ENCODE measurements around the gene HPD.
A peak's percentile ranks its signal among the peaks of the same experiment; 100 is the strongest.

Gene HPD

DNA sequence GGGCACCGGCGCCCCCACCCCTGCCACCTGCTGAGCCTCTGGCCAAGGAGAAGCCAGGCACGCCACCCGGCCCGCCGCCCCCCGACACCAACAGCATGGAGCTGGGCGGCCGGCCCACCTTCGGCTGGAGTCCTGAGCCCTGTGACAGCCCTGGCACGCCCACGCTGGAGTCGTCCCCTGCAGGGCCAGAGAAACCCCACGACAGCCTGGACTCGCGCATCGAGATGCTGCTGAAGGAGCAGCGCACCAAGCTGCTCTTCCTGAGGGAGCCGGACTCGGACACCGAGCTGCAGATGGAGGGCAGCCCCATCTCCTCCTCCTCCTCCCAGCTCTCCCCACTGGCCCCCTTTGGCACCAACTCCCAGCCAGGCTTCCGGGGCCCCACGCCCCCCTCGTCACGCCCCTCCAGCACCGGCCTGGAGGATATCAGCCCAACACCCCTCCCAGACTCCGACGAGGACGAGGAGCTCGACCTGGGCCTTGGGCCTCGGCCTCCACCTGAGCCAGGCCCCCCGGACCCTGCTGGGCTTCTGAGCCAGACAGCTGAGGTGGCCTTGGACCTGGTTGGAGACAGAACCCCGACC, 48.3 kb downstream of the HPD start:
- DNase-seq: no peak

- DNase-seq: no peak
These were observed 48.9 kb downstream of the HPD start for GRCh38 chr12:121809712-121810116.

DNA sequence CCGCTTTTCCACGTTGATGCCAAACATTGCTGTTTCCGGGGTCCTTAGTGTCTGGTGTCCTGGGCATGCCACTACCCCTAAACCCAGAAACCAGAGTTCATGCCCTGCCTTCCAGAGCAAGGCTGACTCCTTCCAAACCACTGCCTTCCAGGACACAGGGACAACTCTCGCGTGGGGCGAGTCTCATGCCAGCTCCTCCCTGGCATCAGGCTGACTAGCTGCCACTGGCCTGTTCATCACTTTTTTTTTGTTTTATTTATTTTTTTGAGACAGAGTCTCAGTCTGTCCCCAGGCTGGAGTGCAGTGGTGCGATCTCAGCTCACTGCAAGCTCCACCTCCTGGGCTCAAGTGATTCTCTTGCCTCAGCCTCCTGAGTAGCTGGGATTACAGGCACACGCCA, 50.0 kb downstream of the HPD start:
- DNase-seq: no peak

- DNase-seq: no peak
These were observed 50.9 kb downstream of the HPD start for GRCh38 chr12:121807642-121808347.

DNA sequence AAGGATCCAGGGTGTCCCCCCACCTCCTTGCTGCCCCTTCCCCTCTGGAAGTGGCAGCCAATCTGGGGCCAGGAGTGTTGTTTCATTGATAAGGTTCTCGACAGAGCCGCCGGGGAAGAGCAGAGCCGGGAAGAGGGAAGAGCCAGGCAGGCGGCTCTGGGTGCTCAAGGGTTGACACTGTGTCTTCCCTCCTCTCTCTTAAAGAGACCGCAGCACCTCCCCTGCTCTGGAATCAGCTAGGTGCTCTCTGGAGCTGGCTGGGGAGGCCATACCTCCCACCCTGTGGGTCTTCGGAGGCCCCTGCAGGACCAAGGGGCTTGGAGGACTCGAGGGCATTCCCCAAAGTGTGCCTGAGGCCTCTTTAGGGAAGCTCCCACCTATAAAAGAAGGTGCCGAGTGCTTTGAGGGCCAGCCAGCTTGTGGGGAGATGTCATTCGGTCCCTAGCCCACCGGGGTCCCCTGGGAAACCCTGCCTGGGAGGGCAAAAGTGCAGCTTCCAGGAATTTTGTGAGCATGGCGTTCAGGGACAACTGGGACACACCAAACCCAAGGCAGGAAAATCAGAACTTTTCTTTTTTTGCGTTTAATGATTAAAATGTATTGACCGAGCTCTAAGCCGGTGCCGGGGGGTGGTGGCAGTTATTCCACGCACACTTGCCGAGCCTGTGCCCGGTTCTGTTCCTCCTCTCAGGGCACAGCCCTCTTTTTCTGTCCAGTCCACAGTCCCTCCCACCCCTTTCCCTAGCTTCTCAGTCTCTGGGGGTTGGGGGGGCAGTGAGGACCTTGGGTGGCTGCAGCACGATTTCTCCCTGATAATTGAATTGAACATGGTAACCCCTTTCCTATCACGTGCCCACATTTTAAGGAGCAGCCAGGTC, 51.9 kb downstream of the HPD start:
- no peak for DNase-seq

- DNase-seq: no peak
These were observed 52.6 kb downstream of the HPD start for GRCh38 chr12:121806009-121806545.

GRCh38 chr12:121805171-121806008, 53.3 kb downstream of the HPD start:
- no peak for DNase-seq

DNA sequence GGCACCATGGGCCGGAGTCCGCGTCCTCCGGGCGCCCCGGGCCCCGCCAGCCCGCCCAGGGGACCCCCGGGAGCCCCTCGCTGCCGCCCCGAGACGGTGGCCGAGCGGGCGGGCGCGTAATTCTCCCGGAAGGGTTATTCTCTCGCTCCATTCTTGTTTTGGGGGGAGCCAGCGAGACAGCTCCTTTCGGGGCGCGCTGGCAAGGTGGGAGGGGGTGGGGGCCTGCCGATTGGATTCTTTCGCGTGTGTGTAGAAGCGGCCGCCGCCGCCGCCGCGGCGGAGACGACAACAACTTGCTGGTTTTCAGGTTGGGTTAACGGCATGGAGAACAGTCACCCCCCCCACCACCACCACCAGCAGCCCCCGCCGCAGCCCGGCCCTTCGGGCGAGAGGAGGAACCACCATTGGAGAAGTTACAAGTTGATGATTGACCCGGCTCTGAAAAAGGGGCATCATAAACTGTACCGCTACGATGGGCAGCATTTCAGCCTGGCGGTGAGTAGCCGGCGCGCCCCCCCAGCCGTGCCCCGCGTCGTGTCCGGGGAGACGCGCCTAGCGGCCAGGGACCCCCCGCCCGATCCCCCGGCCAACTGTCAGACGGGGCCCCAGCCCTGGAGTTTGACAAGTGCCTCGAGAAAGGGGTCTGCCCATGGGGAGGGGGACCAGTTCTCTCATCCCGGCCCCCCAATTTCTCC, 54.1 kb downstream of the HPD start:
- DNase-seq: no peak

- DNase-seq: no peak
These were observed 54.7 kb downstream of the HPD start, which contains the start of gene SETD1B for GRCh38 chr12:121803861-121804416. Gene SETD1B (plus strand): TSS chr12:121804009. CDS start chr12:121804738, 729 bp downstream.

GRCh38 chr12:121802843-121803698, 55.6 kb downstream of the HPD start:
- peak; percentile 76 for DNase-seq

DNA sequence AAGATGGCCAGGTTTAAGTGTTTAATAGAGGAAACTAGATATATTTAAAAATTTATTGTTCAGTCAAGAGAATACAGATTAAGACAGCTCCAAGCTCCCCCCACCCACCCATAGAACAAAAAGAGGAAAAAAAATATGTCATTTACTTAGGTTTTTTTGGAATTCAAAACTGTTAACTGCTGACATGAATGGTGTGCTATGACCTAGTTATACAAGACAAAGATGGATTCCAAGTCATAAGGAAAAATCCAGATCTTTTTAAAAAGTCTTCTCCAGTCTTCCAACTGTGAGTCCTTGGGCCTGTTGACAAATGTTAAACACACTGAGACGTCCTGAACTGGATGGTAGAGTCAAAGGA, 56.2 kb downstream of the HPD start:
- no peak for DNase-seq

DNA sequence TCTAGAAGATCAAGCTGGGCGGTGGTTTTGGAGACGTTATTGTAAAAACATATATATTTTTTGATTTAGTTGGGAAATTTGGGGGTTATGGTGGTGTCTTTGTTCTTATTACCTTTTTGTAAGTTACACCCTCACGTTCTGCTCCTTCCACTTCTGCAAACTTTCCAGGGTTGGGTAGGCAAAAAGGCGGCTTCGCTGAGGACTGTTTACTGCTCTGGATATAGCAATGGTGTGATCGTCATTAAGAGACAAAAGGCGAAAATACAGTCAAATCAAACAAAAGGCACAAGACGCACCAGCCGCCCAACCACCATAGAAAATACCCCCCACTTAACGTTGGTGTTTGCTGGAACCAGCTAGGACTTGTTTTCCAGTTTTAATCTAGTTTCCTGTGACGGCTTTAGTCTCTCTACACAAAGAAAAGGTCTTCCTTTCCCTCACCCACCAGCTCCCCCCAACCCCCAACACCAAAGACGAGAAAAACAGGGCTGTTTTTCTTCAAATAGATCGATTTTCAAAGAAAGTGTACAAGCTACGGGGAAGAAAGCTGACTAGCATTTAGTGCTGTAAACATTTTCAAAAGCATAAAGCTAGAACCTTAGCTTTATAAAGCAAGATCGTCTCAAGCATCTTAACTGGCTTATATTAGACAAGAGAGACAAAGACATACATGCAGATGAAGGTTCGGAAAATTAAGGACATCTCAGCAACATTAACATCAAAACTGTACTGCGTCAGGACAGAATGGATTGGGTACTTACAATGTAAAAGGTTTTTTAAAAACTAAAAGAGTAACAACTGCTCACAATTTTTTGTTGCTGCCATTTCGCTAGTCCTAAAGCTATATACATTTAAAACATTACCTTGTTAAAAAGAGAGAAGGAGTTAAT, 56.8 kb downstream of the HPD start:
- DNase-seq: no peak

DNA sequence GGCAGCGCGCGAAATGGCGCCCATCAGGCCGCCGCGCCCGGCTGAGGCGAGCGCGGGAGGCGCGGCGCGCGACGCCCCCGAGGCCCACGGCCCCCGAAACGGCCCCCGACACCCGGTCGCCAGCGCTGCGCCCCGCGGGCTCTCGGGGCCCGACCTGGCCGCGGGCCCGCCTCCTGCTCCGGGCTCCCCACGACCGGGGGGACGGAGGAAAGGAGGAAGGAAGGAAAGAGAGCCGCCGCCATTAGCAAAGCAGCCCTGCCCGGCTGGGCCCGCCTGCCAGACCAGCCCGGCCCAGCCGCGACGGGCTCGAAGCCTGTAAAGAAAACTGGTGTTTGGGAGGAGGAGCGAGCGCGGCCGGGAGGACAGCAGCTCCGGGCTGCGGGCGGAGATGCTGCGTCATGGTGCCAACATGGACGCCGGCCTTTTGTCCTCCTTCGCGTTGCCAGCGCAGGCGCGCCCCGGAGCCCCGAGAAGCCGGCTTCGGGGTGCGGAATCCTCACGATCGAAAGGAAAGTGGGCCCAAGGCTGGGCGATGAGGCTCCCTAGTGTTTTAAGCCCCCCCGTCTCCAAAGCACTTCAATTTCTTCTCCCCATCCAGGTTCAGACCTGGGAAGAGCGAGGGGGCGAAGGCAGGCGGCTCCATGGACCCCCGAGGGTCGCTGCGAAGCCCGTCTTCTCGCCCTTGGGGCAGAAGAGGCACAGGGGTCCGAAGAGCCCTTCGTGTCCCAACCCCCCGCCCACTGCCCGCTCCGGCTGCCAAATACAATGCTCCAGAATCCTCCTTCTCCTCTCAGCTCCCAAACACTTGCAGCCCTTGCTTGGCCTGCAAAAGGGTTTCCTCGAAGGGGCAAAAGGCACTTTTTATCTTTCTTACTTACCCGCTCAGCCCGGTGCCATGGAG, 57.7 kb downstream of the HPD start:
- peak; percentile 44 for DNase-seq

GRCh38 chr12:121799842-121800693, 58.6 kb downstream of the HPD start:
- DNase-seq: peak; percentile 75

DNA sequence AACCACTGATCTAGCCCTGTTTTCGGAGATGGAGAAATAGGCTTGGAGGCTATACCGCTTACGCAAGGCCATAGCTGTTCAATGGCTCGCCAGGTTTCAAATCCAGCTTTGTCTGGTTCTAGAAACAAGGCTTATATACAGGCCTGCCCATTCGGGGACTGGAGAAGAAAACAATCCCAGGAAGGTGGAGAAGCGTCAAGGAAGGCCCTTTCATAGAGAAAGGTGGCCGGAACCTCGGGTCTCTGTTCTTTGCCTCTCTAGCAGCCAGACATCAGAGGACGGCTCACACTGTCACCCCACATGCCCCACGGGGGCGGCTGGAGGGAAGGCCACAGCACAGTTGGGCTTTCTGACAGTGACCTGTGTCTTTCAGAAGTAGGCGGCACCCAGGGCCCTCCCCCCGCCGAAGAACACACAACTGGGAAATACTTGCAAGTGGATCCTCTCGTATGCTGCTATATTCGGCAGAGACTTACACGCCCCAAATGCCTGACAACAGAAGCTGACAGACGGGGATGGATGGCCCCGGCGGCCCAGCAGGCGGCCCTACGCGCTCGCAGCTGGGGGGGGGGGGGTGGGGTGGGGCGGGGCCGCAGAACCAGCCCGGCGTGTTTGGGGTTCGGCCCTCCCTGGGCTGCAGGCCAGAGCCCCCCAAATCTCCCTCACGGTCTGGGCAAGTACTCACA, 59.4 kb downstream of the HPD start:
- no peak for DNase-seq

GRCh38 chr12:121798787-121799155, 59.9 kb downstream of the HPD start:
- DNase-seq: no peak
